Transverse colon (tissue), 4 donors: Measurements from ENCODE around the gene IFT88.

ENCODE experiments used
- CTCF ChIP-seq, 5 experiments: fragments of 200-600 bp in 3 of 5; fragments of 450-650 bp in 2 of 5; sonication (generic) in 3 of 5; IDR thresholded peaks; 1 replicate in 2 of 5; 2 replicates in 3 of 5; pipeline ENCODE4 v1.5.1; 2016 to 2017; ENCODE audit warnings: antibody characterized with exemption in 5 of 5, inconsistent platforms in 3 of 5, mild to moderate bottlenecking in 2 of 5, moderate library complexity in 1 of 5
- POLR2A ChIP-seq: fragments of 450-650 bp; IDR thresholded peaks from one replicate; pipeline ENCODE4 v1.6.1; 2016; ENCODE audit warnings: antibody characterized with exemption, mild to moderate bottlenecking, moderate library complexity
- POLR2AphosphoS5 ChIP-seq, 3 donors: sonication (generic); formaldehyde crosslinking; IDR thresholded peaks; one replicate each; pipeline ENCODE4 v1.6.1; 2016; ENCODE audit warnings: antibody characterized with exemption in 3 of 3

- TF ChIP-seq CTCF (IDR thresholded peaks at IDR 0.05) (no peak), POLR2A (no peak), POLR2AphosphoS5 (IDR thresholded peaks at IDR 0.05) (no peak)
Measured at GRCh38 chr13:20608438-20609020, 41.6 kb downstream of the IFT88 start.
